AML-193 (cell line): ENCODE results near the gene LGALS8.

Source experiments
- DNase-seq, 2 experiments: peaks; one replicate each; lab custom pipeline; 2025; lab: John Stamatoyannopoulos, UW

Gene LGALS8

GRCh38 chr1:236589531-236589930 lies 65.7 kb downstream of the LGALS8 start:
- DNase-seq, result no peak

GRCh38 chr1:236590553-236591150 lies 66.9 kb downstream of the LGALS8 start:
- DNase-seq, result no peak

- DNase-seq, result no peak
Measured at GRCh38 chr1:236602171-236602570, 78.4 kb downstream of the LGALS8 start.
